H9 (cell line): ENCODE data around the gene ZNF106. TPM values are rescaled to one million over a fixed set of nuclear protein-coding genes. Genes with fewer than 3 reads are reported as not detected.

Experiments used
- DNase-seq: peaks from one replicate; pipeline ENCODE4 v3.0.0-alpha.2; 2017
- H2AFZ ChIP-seq: one replicate; pipeline ENCODE4 v1.6.1; 2013; ENCODE audit warnings: mild to moderate bottlenecking, low read length, control low read depth, moderate library complexity
- H2AK5ac ChIP-seq: 2 replicates; pipeline ENCODE4 v1.6.1; 2013; ENCODE audit warnings: low read length, control low read depth, mixed read lengths; ENCODE audit not compliant: insufficient read length
- H2BK120ac ChIP-seq: one replicate; pipeline ENCODE4 v1.6.1; 2013; ENCODE audit warnings: low read depth, mild to moderate bottlenecking, low read length, control low read depth, inconsistent platforms; ENCODE audit not compliant: poor library complexity, severe bottlenecking
- H2BK12ac ChIP-seq: 2 replicates; pipeline ENCODE4 v1.6.1; 2013; ENCODE audit warnings: low read length, control low read depth, mixed read lengths, low read depth; ENCODE audit not compliant: insufficient read length
- H2BK15ac ChIP-seq: 2 replicates; pipeline ENCODE4 v1.6.1; 2013; ENCODE audit warnings: low read depth, low read length, control low read depth
- H2BK20ac ChIP-seq: one replicate; pipeline ENCODE4 v1.6.1; 2013; ENCODE audit warnings: low read depth, mild to moderate bottlenecking, low read length, control low read depth, inconsistent platforms; ENCODE audit not compliant: poor library complexity, severe bottlenecking
- H2BK5ac ChIP-seq: 2 replicates; pipeline ENCODE4 v1.6.1; 2013; ENCODE audit warnings: low read length, control low read depth, mixed read lengths; ENCODE audit not compliant: insufficient read length
- H3K14ac ChIP-seq: 2 replicates; pipeline ENCODE4 v1.6.1; 2013; ENCODE audit warnings: low read length, control low read depth; ENCODE audit not compliant: insufficient read depth
- H3K18ac ChIP-seq: 2 replicates; pipeline ENCODE4 v1.6.1; 2013; ENCODE audit warnings: low read depth, mild to moderate bottlenecking, mixed read lengths, low read length, control low read depth; ENCODE audit not compliant: insufficient read length
- H3K23ac ChIP-seq: 2 replicates; pipeline ENCODE4 v1.6.1; 2013; ENCODE audit warnings: low read length, control low read depth, mixed read lengths, low read depth; ENCODE audit not compliant: insufficient read length
- H3K23me2 ChIP-seq: 2 replicates; pipeline ENCODE4 v1.6.1; 2013; ENCODE audit warnings: low read depth, mild to moderate bottlenecking, mixed read lengths, low read length, control low read depth; ENCODE audit not compliant: insufficient read length, poor library complexity, severe bottlenecking
- H3K27ac ChIP-seq: 2 replicates; pipeline ENCODE4 v1.5.1; 2013; ENCODE audit warnings: low read length, control low read depth, mixed read lengths, low read depth; ENCODE audit not compliant: insufficient read length
- H3K27me3 ChIP-seq: 2 replicates; pipeline ENCODE4 v1.6.1; 2013; ENCODE audit warnings: low read length, control low read depth, inconsistent platforms; ENCODE audit not compliant: insufficient read depth
- H3K4ac ChIP-seq: 2 replicates; pipeline ENCODE4 v1.6.1; 2013; ENCODE audit warnings: low read depth, mild to moderate bottlenecking, control low read depth, inconsistent platforms, low read length, moderate library complexity
- H3K4me1 ChIP-seq: 2 replicates; pipeline ENCODE4 v1.6.1; 2013; ENCODE audit warnings: low read length, control low read depth, inconsistent platforms; ENCODE audit not compliant: insufficient read depth
- H3K4me2 ChIP-seq: 2 replicates; pipeline ENCODE4 v1.6.1; 2013; ENCODE audit warnings: low read length, control low read depth, mixed read lengths; ENCODE audit not compliant: insufficient read length, insufficient read depth
- H3K56ac ChIP-seq: 2 replicates; pipeline ENCODE4 v1.6.1; 2013; ENCODE audit warnings: low read depth, mild to moderate bottlenecking, mixed read lengths, low read length, control low read depth; ENCODE audit not compliant: insufficient read length
- H3K79me1 ChIP-seq: 2 replicates; pipeline ENCODE4 v1.6.1; 2013; ENCODE audit warnings: low read depth, mild to moderate bottlenecking, moderate library complexity, low read length, control low read depth, inconsistent platforms; ENCODE audit not compliant: insufficient read depth, poor library complexity, severe bottlenecking
- H3K79me2 ChIP-seq: 2 replicates; pipeline ENCODE4 v1.6.1; 2013; ENCODE audit warnings: low read length, control low read depth, inconsistent platforms; ENCODE audit not compliant: insufficient read depth
- H3K9ac ChIP-seq: 2 replicates; pipeline ENCODE4 v1.6.1; 2013; ENCODE audit warnings: low read length, control low read depth, mixed read lengths; ENCODE audit not compliant: insufficient read length; ENCODE audit errors: extremely low read depth
- H3K9me3 ChIP-seq: one replicate; pipeline ENCODE4 v1.6.1; 2013; ENCODE audit warnings: low read depth, low read length, inconsistent platforms; ENCODE audit not compliant: control insufficient read depth
- H3T11ph ChIP-seq: one replicate; pipeline ENCODE4 v1.6.1; 2013; ENCODE audit warnings: mild to moderate bottlenecking, low read length, control low read depth, inconsistent platforms
- H4K20me1 ChIP-seq: one replicate; pipeline ENCODE4 v1.6.1; 2013; ENCODE audit not compliant: control insufficient read depth, insufficient read length, insufficient read depth
- H4K5ac ChIP-seq: 2 replicates; pipeline ENCODE4 v1.6.1; 2013; ENCODE audit warnings: low read depth, mild to moderate bottlenecking, mixed read lengths, low read length, control low read depth; ENCODE audit not compliant: insufficient read length
- H4K8ac ChIP-seq: replicated peaks from 2 replicates; pipeline ENCODE4 v1.6.1; 2013; ENCODE audit warnings: low read length, control low read depth, mixed read lengths, low read depth; ENCODE audit not compliant: insufficient read length
- H4K91ac ChIP-seq: 2 replicates; pipeline ENCODE4 v1.6.1; 2013; ENCODE audit warnings: low read depth, mild to moderate bottlenecking, moderate library complexity, mixed read lengths, low read length, control low read depth; ENCODE audit not compliant: insufficient read length
- H3K27ac Mint-ChIP-seq, 3 experiments: 2 replicates in 2 of 3; 3 replicates in 1 of 3; pipeline ENCODE4 v1.8.0; 2020 to 2021; ENCODE audit warnings: mixed read lengths in 3 of 3, mild to moderate bottlenecking in 1 of 3, moderate library complexity in 1 of 3
- H3K27me3 Mint-ChIP-seq: 2 replicates; pipeline ENCODE4 v1.8.0; 2021; ENCODE audit warnings: low read depth, mild to moderate bottlenecking, moderate library complexity, mixed read lengths
- H3K36me3 Mint-ChIP-seq, 3 experiments: 2 replicates in 2 of 3; 3 replicates in 1 of 3; pipeline ENCODE4 v1.8.0; 2020 to 2021; ENCODE audit warnings: low read depth in 3 of 3, mixed read lengths in 3 of 3; ENCODE audit not compliant: insufficient read depth in 1 of 3
- H3K4me1 Mint-ChIP-seq, 2 experiments: 2 replicates each; pipeline ENCODE4 v1.8.0; 2020; ENCODE audit warnings: mixed read lengths in 2 of 2
- H3K4me3 Mint-ChIP-seq, 2 experiments: 2 replicates in 1 of 2; 3 replicates in 1 of 2; pipeline ENCODE4 v1.8.0; 2020 to 2021; ENCODE audit warnings: mild to moderate bottlenecking in 2 of 2, mixed read lengths in 2 of 2, moderate library complexity in 1 of 2
- H3K9me3 Mint-ChIP-seq, 2 experiments: 2 replicates in 1 of 2; 3 replicates in 1 of 2; pipeline ENCODE4 v1.8.0; 2020; ENCODE audit warnings: mild to moderate bottlenecking in 2 of 2, mixed read lengths in 2 of 2, moderate library complexity in 1 of 2
- WGBS: extraction: QIAGEN DNeasy Blood & Tissue Kit; methylation state at CpG from one replicate; pipeline ENCODE4 v1.1.7; 2013; ENCODE audit warnings: missing lambda C conversion rate, low lambda C conversion rate, mixed read lengths; ENCODE audit not compliant: insufficient read length; ENCODE audit errors: extremely low coverage; 5-methylcytosine and 5-hydroxymethylcytosine counted together
- total RNA-seq: library from RNA; stranded (reverse); gene quantifications from 2 replicates; pipeline ENCODE4 v1.2.1, GENCODE V29; 2021
- TF ChIP-seq, protein P1 (sequence below): fragments of 200-600 bp; sonication (generic); conservative IDR thresholded peaks from 3 replicates; pipeline ENCODE4 v1.8.0; 2021; ENCODE audit warnings: antibody characterized with exemption, mild to moderate bottlenecking

ZNF106 gene
- total RNA-seq, 1 experiment from 2014 or later = 55.0 TPM

GRCh38 chr15:42421376-42421775, 69.6 kb downstream of the ZNF106 start:
- WGBS = no CpG with 5 or more reads among the region's 2 CpGs
- H3K4me3 Mint-ChIP-seq = no peak overlapping the region

More at GRCh38 chr15:42421376-42421775, 69.6 kb downstream of the ZNF106 start:
- Histone ChIP-seq H3K4me2 (no peak overlapping the region), H3K23ac (no peak overlapping the region), H3K79me1 (no peaks in the 10 kb centered on the region), H2BK15ac (no peak overlapping the region), H2BK120ac (no peak overlapping the region), H3K79me2 (no peaks in the 10 kb centered on the region), H2BK12ac (no peak overlapping the region), H4K20me1 (no peaks in the 10 kb centered on the region), H3K56ac (no peak overlapping the region), H3K4me1 (no peaks in the 10 kb centered on the region), H3K4ac (no peak overlapping the region), H2AFZ (no peak overlapping the region), H4K91ac (no peak overlapping the region), H3K9me3 (no peaks in the 10 kb centered on the region), H3K27ac (no peak overlapping the region), H4K5ac (no peak overlapping the region), H2BK5ac (no peak overlapping the region), H3K9ac (no peak overlapping the region), H2BK20ac (no peak overlapping the region), H2AK5ac (no peak overlapping the region), H3K18ac (no peak overlapping the region), H3K27me3 (no peaks in the 10 kb centered on the region), H3T11ph (no peak overlapping the region), H3K14ac (no peak overlapping the region), H4K8ac (no peak overlapping the region), H3K23me2 (no peaks in the 10 kb centered on the region)
- no peak for DNase-seq
- Mint-ChIP-seq H3K9me3 (no peaks in the 10 kb centered on the region), H3K36me3 (peaks cover 23 to 73% (median 54%) of the 10 kb centered on the region in 3 experiments; a peak in 6 of 7 replicates), H3K27ac (no peak overlapping the region), H3K4me1 (no peaks in the 10 kb centered on the region), H3K27me3 (no peaks in the 10 kb centered on the region)
- TF ChIP-seq, protein P1, sequence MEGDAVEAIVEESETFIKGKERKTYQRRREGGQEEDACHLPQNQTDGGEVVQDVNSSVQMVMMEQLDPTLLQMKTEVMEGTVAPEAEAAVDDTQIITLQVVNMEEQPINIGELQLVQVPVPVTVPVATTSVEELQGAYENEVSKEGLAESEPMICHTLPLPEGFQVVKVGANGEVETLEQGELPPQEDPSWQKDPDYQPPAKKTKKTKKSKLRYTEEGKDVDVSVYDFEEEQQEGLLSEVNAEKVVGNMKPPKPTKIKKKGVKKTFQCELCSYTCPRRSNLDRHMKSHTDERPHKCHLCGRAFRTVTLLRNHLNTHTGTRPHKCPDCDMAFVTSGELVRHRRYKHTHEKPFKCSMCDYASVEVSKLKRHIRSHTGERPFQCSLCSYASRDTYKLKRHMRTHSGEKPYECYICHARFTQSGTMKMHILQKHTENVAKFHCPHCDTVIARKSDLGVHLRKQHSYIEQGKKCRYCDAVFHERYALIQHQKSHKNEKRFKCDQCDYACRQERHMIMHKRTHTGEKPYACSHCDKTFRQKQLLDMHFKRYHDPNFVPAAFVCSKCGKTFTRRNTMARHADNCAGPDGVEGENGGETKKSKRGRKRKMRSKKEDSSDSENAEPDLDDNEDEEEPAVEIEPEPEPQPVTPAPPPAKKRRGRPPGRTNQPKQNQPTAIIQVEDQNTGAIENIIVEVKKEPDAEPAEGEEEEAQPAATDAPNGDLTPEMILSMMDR = no peak
